Ovary (tissue), 3 donors: ENCODE results near the gene UGT1A7.

Source experiments
- CTCF ChIP-seq, 3 donors: fragments of 450-650 bp in 2 of 3; fragments of 200-600 bp in 1 of 3; IDR thresholded peaks; one replicate each; pipeline versions ENCODE4 v1.5.1 to v1.8.0; 2016 to 2022; ENCODE audit warnings: antibody characterized with exemption in 3 of 3, mild to moderate bottlenecking in 1 of 3
- EP300 ChIP-seq: sonication (generic); formaldehyde crosslinking; IDR thresholded peaks from one replicate; pipeline ENCODE4 v1.6.1; 2017; ENCODE audit warnings: antibody characterized with exemption
- POLR2A ChIP-seq: fragments of 450-650 bp; IDR thresholded peaks from one replicate; pipeline ENCODE4 v1.6.1; 2017; ENCODE audit warnings: antibody characterized with exemption, mild to moderate bottlenecking, moderate library complexity
- donor health status: DM: no; HTN: no; CAD: no.

GRCh38 chr2:233803994-233804393 is 122.3 kb downstream of the UGT1A7 start:
- TF ChIP-seq POLR2A (no peak), CTCF (IDR thresholded peaks at IDR 0.05) (no peak), EP300 (no peak)
